ENCODE data around the gene TCL1A. TPM values are rescaled to one million over a fixed set of nuclear protein-coding genes. Genes with fewer than 3 reads are reported as not detected.

Gene TCL1A
- total RNA-seq, 4 donors from 2014 or later, result not detected

DNA sequence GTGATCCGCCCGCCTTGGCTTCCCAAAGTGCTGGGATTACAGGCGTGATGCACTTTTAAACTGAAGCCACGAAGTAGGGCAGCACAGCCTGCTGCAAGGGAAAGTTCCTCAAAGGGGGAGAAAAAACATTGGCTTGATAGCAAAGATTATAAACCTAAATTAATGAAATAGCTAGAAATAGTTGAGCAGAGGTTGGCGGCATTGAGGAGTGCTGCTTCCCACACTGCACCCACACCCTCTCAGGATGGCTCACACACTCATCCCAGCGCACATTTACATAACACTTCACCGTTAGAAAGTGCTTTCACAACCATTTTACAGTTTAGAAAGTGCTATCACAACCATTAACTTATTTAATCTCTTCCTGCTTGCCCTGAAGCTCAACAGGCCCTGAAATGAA is 44.4 kb upstream of the TCL1A start:
- H3K4me3 ChIP-seq, result no peak overlapping the region
- H3K9me3 ChIP-seq, result no peaks in the 10 kb centered on the region
- TF ChIP-seq, protein P1, sequence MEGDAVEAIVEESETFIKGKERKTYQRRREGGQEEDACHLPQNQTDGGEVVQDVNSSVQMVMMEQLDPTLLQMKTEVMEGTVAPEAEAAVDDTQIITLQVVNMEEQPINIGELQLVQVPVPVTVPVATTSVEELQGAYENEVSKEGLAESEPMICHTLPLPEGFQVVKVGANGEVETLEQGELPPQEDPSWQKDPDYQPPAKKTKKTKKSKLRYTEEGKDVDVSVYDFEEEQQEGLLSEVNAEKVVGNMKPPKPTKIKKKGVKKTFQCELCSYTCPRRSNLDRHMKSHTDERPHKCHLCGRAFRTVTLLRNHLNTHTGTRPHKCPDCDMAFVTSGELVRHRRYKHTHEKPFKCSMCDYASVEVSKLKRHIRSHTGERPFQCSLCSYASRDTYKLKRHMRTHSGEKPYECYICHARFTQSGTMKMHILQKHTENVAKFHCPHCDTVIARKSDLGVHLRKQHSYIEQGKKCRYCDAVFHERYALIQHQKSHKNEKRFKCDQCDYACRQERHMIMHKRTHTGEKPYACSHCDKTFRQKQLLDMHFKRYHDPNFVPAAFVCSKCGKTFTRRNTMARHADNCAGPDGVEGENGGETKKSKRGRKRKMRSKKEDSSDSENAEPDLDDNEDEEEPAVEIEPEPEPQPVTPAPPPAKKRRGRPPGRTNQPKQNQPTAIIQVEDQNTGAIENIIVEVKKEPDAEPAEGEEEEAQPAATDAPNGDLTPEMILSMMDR (IDR thresholded peaks at IDR 0.05 in 4 of 5, conservative IDR thresholded peaks at IDR 0.05 in 1 of 5), result no peak
- no peak for TF ChIP-seq POLR2A (IDR thresholded peaks at IDR 0.05)
- no peak overlapping the region for H3K27ac ChIP-seq
- intact Hi-C loops (cut with DNase I; ENCODE audit: low total_unique reads), result no loop called here
- peaks cover 0 to 3% (median 0%) of the 10 kb centered on the region in 3 donors for H3K27me3 ChIP-seq
- no peaks in the 10 kb centered on the region for H3K36me3 ChIP-seq
- no peaks in the 10 kb centered on the region for H3K4me1 ChIP-seq
- DNase-seq, result no peak
- in situ Hi-C loops (cut with MboI; ENCODE audit: low sequenced_read_pairs in 4 of 4), result no loop called here
- no peak for ATAC-seq

DNA sequence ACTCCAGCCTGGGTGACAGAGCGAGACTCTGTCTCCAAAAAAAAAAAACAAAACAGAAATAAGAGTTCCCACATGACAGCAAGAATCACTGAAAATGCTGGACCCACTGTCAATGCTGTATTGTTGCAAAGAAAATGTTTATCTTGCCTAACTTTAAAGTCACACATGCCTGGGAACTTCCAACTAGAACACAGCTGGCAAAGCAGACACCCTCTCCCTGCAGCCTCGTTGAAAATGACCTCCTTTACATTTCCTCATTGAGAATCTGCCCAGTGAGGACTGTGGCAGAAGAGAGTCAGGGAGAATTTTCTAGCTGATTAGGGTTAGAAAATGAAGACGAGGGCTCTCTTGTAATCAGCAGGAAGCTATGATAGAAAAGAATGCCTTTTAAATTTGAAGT is 42.8 kb upstream of the TCL1A start:
- in situ Hi-C loops (cut with MboI; ENCODE audit: low sequenced_read_pairs in 4 of 4) (no loop called here), intact Hi-C loops (cut with DNase I; ENCODE audit: low total_unique reads) (no loop called here)
- no peaks in the 10 kb centered on the region for H3K9me3 ChIP-seq

DNA sequence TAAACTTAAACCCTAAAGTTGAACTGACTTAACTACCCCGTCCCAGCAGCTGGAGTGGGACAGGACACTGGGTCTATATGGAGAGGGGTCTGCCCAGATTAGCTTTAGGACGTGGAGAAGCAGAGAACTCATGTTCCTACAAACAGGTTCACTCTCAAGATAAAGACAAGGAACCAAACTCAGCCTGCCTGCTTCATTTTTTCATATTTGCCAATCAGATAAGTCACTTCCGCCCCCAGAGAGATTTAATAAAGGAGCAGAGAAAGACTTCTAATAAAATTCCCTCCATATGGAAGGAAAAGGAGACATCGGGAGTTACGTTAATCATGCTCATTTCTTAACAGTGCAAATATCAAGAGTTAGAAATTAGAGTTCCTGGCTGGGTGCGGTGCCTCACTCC is 42.2 kb upstream of the TCL1A start:
- TF ChIP-seq, protein P1 (IDR thresholded peaks at IDR 0.05 in 4 of 5, conservative IDR thresholded peaks at IDR 0.05 in 1 of 5), result no peak
- TF ChIP-seq POLR2A (IDR thresholded peaks at IDR 0.05), result no peak
- Histone ChIP-seq H3K4me3 (no peak overlapping the region), H3K27me3 (peaks cover 0 to 3% (median 0%) of the 10 kb centered on the region in 3 donors), H3K4me1 (no peaks in the 10 kb centered on the region), H3K27ac (no peak overlapping the region), H3K9me3 (no peaks in the 10 kb centered on the region), H3K36me3 (no peaks in the 10 kb centered on the region)
- no peak for ATAC-seq
- intact Hi-C loops (cut with DNase I; ENCODE audit: low total_unique reads) (no loop called here), in situ Hi-C loops (cut with MboI; ENCODE audit: low sequenced_read_pairs in 4 of 4) (no loop called here)
- DNase-seq, result no peak

More for the DNA sequence above, 42.8 kb upstream of the TCL1A start:
- DNase-seq (no peak), ATAC-seq (no peak)
- H3K27ac ChIP-seq, result no peak overlapping the region
- TF ChIP-seq POLR2A (IDR thresholded peaks at IDR 0.05), result no peak
- no peaks in the 10 kb centered on the region for H3K36me3 ChIP-seq
- no peak overlapping the region for H3K4me3 ChIP-seq
- H3K4me1 ChIP-seq, result no peaks in the 10 kb centered on the region
- H3K27me3 ChIP-seq, result peaks cover 0 to 3% (median 0%) of the 10 kb centered on the region in 3 donors

DNA sequence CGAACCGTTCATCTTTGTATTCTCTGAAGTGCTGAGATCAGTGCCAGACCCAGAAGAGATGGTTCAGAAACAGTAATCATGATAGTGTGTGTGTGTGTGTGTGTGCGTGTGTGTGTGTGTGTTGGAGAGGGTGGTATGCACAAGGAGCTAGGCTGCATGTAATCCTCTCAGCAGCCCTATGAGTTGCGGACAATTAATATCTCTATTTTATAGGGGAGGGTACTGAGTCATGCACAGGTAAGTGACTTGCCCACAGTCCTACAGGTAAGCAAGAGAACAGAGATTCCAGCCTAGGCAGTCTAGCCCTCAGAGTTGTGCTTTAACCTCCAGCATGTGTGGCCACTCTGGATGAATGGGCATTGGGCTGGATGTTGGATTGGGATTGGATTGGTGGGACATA is 27.9 kb upstream of the TCL1A start:
- in situ Hi-C loops (cut with MboI; ENCODE audit: low sequenced_read_pairs in 4 of 4) (no loop called here), intact Hi-C loops (cut with DNase I; ENCODE audit: low total_unique reads) (no loop called here)
- DNase-seq (no peak), ATAC-seq (no peak)
- Histone ChIP-seq H3K4me3 (no peak overlapping the region), H3K27ac (no peak overlapping the region), H3K36me3 (no peaks in the 10 kb centered on the region), H3K9me3 (no peaks in the 10 kb centered on the region), H3K27me3 (no peaks in the 10 kb centered on the region), H3K4me1 (no peaks in the 10 kb centered on the region)
- TF ChIP-seq POLR2A (IDR thresholded peaks at IDR 0.05), result no peak

DNA sequence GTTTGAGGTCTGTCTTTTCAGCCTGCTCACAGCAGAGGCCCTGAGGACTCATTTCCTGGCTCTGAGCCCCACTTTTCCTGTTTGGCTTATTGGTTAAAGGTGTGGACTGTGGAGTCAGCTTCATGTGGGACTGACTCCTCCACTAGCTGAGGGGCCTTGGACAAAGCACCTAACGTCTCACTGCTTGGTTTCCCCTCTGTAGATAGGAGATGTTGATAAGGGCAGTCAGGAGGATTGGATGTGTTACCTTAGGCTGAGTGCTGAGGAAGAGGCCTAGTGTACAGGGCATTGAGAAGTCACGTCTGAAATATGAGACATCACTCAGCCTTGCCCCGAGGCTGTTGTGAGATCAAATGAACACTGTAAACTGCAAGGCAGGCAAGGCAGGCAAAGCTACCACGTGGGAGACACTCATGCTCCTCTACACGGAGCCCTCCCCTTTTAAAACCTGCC is 27.1 kb upstream of the TCL1A start:
- Histone ChIP-seq H3K4me3 (no peak overlapping the region), H3K9me3 (no peaks in the 10 kb centered on the region), H3K27ac (no peak overlapping the region), H3K4me1 (no peaks in the 10 kb centered on the region), H3K36me3 (no peaks in the 10 kb centered on the region), H3K27me3 (no peaks in the 10 kb centered on the region)
- in situ Hi-C loops (cut with MboI; ENCODE audit: low sequenced_read_pairs in 4 of 4), result no loop called here
- DNase-seq (no peak), ATAC-seq (no peak)
- intact Hi-C loops (cut with DNase I; ENCODE audit: low total_unique reads), result no loop called here
- no peak for TF ChIP-seq POLR2A (IDR thresholded peaks at IDR 0.05)
- TF ChIP-seq, protein P1 (IDR thresholded peaks at IDR 0.05 in 4 of 5, conservative IDR thresholded peaks at IDR 0.05 in 1 of 5), result no peak

DNA sequence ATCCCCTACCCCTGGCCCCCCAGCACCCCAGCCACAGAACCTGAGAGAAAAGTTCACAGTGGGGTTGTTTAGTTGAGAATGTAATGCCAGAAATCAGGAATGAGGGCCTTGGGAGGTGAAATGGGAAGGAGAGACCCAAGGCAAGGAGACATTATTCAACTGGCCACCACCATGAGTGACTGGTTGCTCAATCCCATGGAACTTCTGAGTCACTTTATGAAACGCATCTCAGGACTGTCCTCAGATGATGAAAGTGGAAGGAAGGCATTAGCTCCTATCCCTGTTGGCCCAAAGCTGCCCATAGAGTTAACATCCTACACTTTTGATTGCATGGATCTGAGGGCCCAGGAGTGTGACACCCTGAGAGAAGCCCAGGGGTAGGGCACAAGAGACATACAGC is 25.4 kb upstream of the TCL1A start:
- H3K27ac ChIP-seq, result no peak overlapping the region
- TF ChIP-seq, protein P1 (IDR thresholded peaks at IDR 0.05 in 4 of 5, conservative IDR thresholded peaks at IDR 0.05 in 1 of 5), result no peak
- TF ChIP-seq POLR2A (IDR thresholded peaks at IDR 0.05), result no peak
- H3K4me1 ChIP-seq, result no peaks in the 10 kb centered on the region
- no peaks in the 10 kb centered on the region for H3K9me3 ChIP-seq
- H3K4me3 ChIP-seq, result no peak overlapping the region
- intact Hi-C loops (cut with DNase I; ENCODE audit: low total_unique reads) (no loop called here), in situ Hi-C loops (cut with MboI; ENCODE audit: low sequenced_read_pairs in 4 of 4) (no loop called here)
- no peaks in the 10 kb centered on the region for H3K36me3 ChIP-seq
- no peaks in the 10 kb centered on the region for H3K27me3 ChIP-seq
- ATAC-seq (no peak), DNase-seq (no peak)

Measured in gastrocnemius medialis (tissue), 4 donors.